GM19328 (cell line): Measurements from ENCODE around the gene SERBP1.
"Not testable (repeated sequence)": the region's sequence is repeated elsewhere in the genome, so short reads cannot be mapped to it uniquely, and the experiment has no call there.

Experiments
- ATAC-seq: cut with Tn5 transposase; IDR thresholded peaks from one replicate; pipeline ENCODE4 v1.9.1; 2021; ENCODE audit warnings: mild to moderate bottlenecking, moderate library complexity; ENCODE audit not compliant: unreplicated experiment

Gene SERBP1

DNA sequence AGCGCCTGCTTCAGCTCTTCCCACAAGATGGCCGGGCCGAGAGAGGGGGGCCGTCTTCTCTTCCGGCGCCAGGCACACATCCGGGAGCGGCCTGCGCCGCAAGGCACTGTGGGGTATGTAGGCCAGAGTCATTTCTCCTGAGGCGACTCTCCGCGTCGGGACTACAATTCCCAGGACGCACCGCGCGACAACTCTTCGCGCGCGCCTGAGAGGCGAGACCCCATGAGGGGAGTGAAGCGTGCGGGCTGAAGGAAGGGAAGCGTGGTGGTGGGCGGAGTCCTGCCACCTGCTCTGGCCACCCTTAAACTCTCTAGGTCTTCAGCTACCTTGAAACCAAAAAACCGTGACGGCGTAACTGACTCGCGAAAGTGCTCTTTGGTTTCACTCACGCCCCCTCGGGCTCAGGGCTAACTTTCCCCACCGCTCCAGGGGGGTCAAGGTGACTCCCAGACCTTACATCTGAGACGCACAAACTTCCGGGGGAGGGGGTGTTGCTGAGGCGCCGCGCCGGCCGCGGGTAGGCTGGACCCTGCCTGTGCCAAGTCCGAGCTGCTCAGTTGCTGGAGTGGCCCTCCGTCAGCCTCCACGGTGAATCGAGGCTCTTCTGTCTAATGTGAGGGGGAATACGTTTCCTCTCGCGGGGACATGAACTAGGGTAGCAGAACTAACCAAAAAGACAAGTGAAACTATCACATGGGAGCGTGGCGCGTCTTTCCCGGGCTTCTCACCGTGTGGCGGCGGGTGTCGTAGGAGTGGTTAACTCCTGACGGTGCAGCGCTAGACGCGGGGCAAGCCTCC is at the start of gene SERBP1:
Gene SERBP1, minus strand, starts transcription at position 45 of the 798 bp plus-strand sequence. CDS start 102 bp downstream, outside the sequence.
- ATAC-seq, result peak; percentile 90

DNA sequence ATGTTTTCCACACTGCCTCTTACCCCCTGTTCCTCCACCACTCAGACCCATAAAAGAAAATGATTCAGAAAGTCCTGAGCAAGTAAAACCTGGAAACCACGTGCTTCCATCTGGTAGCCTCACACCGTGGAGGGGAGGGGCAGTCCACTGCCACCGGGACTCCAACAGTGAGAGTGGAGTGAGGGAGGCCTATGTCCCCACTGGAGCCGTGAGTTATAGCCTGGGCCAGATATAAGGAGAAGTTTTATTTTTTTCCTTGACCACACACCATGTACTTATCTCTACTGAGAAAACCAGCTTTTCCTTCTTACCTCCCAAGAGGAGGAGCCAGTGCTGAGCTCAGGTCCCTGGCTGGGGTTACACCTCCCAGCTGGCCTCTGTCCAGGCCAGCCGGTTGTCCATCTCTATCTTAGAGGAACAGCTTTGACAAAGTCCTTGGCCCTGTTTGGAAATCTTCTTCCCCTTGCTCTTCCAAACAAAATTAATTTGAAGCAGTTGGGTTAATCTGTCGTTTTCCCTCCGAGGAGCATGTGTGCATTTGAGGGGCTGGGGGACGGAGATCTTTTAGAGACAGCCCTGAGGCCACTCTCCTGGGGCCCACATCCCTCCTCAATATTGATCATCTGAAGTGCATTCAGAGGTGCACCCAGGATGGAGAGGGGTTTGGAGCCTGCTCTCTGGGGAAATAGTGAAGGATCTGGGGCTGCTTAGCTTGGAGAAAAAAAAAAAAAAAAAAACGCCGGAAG is 49.1 kb upstream of the SERBP1 start:
- ATAC-seq, result no peak

DNA sequence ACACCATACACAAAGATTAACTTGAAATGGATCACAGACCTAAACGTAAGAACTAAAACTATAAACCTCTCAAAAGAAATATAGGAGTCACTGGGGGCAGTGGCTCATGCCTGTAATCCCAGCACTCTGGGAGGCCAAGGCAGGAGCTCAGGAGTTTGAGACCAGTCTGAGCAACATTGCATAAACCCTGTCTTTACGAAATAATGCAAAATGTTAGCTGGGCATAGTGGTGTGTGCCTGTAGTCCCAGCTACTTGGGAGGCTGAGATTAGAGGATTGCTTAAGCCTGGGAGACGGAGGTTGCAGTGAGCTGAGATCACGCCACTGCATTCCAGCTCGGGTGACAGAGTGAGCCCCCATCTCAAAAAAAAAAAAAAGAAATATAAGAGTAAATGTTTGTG is 46.7 kb upstream of the SERBP1 start:
- ATAC-seq, result no peak

DNA sequence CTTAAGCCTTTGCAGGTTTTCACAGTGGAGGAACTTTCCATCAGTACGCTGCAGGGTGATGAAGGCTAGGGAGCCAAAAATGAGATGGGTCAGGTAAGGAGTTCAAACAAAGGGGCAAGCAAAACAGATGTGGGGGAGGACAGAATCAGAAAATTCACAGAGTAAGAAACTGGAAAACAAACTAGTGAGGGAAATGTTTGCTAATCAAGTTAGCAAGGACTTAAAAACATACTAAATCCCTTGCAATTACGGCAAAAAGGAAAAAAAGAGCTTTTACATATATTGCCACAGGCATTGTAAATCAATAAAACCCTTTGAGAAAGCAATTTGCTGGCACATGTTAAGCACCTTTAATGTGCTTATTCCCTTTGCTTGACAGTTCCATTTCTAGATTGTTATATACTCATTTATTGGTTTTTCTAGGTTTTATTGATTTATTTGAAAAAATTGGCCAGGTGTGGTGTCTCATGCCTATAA is 45.8 kb upstream of the SERBP1 start:
- ATAC-seq, result no peak

DNA sequence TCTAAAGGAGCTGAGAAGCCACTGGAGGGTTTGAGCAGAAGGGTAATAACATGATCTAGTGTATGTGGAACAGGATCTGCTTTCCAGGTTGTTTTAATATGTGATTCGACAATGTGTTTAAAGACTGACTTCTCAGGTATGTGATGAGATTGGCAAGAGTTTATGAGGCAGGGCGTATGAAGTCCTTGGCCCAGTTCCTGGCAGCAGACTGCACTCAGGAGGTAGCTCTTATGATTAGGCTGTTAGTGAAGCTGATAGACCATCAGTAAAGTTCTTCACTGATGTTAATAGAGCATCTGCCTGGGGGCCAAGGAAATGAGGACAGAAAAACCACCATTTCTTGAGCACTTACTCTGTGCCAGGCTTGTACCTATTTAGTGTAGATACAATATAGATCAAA is 41.9 kb upstream of the SERBP1 start:
- ATAC-seq, result no peak

DNA sequence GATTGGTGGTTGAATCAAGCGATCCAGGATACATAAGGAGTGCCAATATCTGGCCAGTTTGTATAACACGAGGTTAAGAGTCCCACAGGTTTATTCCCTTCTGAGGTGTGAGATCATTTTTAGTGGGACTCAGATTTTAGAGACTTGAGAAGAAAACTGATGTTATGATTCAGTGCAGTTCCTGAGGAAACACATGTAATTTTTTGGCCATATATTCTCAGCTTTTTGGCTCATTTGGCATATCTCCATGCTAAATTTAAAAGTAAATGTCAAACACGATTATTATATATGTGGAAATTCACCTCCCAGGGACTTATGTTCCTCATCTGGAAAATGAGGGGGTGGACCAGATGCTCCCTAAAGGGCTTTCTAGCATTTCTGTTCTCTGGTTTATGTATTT is 39.2 kb upstream of the SERBP1 start:
- no peak for ATAC-seq

DNA sequence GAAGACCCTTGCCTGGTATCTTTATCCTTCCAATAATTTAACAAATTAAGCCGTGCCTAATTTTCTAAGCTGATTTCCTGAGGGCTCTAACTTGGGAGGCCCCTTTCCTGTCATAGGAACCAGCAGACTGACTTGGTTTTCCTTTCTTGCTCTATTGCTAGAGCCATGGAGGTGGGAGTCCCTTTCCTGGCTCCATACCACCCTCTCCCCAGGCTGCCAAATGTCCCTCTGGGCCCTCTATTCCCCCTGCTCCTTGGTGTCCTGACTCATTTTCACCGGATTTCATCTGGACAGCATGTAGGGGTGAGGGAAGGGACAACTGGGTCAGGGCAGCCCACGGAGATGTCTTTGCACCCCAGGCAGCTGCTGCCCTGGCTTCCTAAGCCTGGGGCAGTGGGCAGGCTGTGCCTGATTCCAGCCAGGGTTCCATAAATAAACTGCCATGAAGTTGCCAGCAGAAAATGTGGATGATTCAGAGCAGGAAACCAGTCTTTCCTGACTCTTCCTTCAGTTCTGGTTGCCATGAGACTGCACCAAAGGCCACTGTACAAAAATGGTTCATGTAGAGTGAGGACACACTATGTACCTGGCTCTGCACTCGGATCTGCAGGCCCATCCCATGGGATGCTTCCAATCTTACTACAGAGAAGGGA is 38.0 kb upstream of the SERBP1 start:
- ATAC-seq, result no peak

DNA sequence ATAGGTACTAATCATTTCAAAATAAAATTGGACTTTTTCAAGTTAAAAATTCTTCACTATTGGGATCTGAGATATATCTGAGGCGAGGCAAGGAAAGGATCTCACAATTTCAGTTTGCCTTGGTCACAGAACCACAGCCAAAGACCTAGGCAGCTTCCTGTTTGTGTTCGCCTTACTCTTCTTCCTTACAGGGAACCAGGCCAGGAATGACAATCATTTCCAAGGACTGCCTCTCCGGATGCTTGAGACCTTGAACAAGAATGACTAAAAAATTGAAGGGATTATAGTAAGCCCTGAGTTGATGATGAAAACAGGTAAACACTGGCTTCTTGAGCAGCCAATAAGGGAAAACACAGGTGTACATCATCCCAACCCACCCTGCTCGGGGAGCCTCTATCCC is 35.2 kb upstream of the SERBP1 start:
- ATAC-seq, result no peak

DNA sequence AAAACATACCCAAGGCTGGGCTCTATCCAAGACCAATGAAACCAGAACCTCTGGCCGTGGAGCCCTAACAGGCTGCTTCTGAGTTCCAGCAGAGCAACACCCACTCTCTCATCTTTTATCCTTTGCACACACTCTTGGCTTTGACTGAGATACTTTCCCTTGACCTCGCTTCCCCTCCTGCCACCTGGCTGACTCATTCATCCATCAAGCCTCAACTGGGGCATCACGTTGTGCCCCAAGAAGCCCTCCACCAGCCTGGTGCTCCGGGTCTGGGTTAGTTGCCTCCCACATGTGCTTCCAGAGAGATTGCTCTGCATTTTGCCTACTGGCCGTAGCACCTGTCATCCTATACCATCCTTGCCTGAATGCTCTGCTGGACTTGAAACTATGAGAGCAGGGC is 34.5 kb upstream of the SERBP1 start:
- ATAC-seq, result no peak

DNA sequence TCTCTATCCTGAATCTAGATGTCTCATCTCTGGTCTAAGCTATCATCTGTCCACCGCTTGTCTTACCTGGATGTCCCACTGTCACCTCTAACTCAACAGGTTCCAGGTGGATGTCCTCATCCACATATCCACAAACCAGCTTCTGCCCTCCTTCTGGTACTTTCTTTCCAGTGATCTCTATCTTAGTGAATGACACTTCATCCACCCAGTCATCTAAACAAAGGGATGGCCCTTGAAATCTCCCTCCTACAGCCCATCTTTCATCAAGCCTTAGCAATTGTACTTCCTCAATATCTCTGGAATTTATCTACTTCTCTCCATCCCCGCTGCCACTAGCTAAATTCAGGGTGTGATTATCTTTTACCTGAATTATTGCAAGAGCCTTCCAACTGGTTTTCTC is 33.9 kb upstream of the SERBP1 start:
- no peak for ATAC-seq

DNA sequence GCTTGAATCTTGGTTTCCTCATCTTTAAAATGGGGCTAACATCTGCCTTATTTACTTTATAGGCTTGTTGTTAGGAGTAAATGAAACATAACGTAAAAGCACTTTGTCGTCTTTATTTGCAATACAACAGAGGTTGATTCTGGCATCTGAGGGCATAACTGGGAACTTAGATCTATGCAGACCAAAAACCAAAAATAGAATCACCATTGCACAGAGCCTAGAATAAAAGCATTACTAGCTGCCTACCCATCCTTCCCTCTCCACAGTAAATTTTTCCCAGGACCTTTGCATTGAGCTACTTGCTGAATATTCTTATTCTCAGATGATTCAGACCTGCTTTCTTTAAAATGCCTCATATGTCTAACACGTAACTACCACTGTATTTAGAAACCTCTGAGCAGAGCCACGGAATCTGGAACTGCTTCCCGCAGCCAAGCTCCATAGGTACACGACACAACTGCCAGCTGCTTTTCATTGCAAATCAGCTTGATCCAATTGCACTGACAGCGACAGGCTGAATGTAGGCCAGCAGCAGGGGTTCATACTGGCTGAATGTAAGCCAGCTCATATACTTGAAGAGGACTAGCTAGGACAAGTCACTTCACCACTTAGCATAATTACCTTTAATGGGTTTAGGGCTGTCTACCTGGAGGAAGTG is 33.2 kb upstream of the SERBP1 start:
- no peak for ATAC-seq

DNA sequence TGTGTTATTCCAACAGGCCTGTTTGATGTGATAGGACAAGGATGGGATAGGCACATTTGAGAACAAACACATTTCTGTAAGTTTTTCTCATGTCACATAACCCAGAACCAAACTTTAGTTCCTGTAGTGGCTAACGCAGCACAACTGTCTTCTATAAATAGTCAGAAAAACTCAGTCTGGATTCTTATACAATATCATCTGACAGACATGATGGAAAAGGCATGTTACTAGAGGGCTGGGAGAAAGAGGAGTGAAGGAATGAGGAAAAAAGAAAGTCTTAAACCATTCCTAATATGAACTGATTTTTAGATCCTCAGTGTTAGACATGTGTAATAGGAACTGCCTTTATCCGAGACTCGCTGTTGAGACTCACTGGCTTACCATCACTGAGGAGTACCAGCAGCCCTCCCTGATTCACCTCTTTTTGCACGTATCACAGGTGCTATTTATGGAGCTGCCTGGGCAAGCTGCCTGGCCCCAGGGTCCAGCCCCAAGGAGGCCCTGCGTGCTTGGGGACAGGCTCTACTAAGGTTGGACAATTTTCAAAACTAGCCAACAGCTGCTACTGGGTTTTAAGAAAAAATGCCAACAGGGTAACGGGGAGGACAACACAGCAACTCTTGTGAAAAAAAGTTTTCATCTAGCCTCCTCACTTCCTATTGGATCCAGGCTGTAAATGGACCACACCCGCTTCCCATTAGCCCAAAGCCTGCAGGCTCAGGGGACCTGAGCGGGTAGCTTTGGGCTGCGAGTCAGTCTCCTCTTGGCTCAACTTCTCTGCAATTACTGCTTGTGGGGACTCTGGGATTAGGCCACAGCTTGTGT is 30.7 kb upstream of the SERBP1 start:
- ATAC-seq, result no peak

DNA sequence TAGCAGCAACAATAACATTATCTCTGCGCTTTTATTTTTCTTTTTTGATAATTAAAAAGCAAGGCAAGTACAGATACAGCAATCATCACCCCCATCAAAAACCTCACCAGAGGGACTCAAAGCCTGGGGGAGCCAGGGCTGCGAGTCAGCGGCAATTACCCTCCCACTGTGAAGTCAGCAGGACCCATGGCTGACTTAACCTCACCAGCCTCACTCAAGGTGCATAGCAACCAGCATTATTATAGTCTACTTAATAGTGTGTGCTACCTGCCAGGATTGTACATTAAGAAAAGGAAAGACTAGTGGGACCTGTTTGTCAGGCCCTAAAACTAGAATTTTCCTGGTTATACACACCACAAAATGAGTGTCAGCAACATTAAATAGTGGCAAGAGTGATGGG is 28.9 kb upstream of the SERBP1 start:
- no peak for ATAC-seq

DNA sequence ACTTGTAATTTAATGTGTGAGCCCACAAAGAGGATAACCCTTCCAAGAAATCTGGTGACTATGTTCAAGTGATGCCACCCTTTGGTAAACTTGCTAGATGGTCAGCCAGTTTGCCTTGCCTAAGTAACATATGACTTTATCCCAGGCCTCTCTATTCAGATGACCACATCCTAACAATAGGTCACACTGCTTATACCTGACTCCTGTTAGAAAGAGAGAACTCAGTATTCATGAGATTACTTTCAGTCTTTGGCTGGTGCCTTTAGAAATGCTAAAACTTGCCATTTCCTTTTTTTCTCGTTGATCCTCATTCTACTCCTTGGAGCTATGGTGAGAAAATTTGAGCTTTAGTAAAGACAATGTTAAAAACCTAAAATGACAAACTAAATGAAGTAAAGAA is 28.5 kb upstream of the SERBP1 start:
- no peak for ATAC-seq

DNA sequence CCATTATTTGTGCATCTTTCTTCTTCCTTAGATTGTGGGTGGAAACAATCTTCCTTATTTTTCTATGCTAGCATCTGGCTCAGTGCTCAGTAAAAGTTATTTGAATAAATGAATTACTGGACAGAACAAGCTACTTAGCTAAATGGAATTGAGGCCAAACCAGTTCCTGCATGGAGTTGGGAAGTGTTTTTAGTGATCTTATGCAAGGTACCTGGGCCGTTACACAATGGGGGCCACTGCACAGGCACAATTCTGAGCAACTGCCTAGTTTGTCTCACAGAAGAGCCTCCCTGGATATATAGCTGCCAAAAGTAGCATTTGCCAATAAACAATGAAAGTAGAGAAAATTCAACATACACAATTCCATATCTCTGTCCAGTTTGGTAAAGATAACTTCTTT is 27.0 kb upstream of the SERBP1 start:
- no peak for ATAC-seq

DNA sequence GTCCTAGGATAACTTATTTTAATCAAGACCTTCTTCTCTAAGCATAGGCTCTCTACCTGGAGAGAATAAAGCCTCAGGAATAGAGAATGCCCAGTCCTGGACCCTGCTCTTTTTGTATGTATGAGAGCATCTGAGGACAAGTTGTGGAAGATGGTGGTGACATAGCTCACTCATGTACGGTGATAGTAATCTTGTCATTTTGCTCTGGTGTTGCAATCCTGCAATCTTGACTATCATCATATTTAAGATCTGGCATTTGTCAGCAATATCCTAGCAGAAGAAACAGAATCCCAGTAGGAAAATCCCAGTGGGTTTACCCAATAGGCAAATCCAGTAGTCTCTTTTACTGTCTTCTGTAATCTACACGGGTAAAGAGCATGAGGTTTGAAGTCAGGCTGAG is 21.6 kb upstream of the SERBP1 start:
- no peak for ATAC-seq

DNA sequence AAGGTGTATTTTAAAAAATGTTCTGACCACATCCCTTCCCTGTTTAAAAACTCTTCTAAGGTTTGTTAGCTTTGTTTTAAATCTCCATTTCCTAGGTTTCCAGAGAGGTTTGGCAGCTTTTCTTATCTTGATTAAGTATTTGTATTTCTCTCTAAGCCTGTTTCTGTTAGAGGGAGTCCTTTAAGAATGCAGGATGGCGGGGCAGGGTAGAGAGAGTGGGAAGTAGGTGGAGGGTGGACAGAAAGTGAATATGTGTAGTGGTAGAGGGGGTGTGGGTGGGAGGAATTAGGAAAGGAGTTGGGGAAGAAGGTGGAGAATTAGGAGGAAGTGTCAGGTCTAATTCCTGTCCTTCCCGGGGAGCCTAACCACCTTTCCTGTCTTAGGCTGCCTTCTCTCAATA is 21.2 kb upstream of the SERBP1 start:
- no peak for ATAC-seq

DNA sequence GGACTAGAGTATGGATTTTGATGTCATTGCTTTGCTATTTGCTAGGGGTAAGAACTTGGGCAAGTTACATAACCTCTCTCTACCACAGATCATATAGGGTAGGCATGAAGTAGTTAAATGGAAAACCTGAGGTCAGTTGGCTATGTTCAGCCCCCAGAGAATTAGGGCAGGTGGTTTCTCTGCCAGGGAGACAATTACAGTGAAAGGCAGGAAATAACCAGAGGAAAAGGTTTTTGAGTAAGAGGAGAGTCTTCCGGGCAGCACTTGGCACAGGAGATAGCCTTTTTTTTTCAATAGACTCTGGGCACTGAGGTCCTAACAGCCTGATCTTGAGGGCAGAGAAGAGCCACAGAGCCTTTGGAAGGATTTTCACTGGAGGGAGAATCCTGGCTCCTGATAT is 16.7 kb upstream of the SERBP1 start:
- no peak for ATAC-seq

DNA sequence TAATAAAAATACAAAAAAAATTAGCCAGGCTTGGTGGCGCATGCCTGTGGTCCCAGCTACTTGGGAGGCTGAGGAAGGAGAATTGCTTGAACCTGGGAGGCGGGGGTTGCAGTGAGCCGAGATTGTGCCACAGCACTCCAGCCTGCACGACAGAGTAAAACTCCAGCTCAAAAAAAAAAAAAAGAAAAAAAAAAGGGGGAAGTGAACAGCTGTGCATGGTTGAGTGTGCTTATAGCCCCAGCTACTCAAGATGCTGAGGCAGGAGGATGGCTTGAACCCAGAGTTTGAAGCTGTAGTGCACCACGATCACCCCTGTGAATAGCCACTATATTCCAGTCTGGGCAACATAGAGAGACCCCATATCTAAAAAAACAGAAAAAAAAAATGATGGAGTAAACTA is 15.8 kb upstream of the SERBP1 start:
- not testable (repeated sequence) for ATAC-seq

DNA sequence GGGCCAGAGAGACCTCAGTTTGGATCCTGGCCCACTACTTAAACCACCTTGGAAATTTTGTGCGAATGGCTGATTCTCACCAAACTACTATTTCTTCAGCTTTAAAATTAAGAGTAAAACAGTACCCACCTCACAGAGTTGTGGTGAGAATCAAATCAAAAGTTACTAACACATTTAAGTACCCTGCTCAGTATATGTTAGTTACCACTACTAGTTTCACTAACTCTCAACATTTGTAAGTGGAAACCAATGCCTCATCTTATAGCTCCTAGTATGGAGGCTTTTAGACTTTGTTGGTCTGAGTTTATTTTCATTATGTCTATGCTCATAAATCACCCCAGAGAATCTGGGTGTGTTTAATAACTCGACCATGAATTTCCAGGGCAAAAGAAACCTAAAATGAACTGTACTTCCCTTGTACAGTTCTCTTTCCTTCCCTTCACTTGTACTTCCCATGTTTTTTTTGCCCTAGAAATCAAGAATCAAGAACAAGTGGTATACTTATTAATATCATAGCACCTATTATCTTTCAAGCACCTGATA is 11.6 kb upstream of the SERBP1 start:
- no peak for ATAC-seq
